ENCODE data around the gene ERBB4. TPM values are rescaled to one million over a fixed set of nuclear protein-coding genes. Genes with fewer than 3 reads are reported as not detected.
"Not testable (repeated sequence)": the region's sequence is repeated elsewhere in the genome, so short reads cannot be mapped to it uniquely, and the experiment has no call there.

Gene ERBB4
- polyA plus RNA-seq, 1 donor, result 0.37 TPM

DNA sequence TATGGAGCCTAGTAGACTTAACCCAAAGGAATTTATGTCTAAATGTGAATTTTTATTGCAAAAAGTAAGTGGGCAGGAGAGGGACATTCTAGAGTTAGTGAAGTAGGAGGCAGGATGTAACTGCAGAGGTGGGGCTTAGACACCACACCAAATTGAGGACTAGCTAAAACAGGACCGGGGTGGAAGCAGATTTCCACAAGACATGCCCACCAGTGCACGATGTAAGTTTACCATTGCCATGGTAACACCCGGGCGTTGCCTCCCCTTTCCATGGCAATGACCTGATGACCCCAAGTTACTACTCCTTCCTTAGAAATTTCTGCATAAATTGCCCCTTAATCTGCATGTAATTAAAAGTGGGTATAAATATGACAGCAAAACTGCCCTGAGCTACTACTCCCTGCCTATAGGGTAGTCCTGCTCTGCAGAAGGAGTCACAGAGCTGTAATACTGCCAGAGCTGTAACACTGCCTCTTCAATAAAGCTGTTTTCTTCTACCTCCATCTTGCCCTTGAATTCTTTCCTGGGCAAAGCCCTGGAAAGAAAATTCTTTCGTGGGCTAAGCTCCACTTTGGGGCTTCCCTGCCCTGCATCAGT lies 509.7 kb downstream of the ERBB4 start:
- no CpG with 5 or more reads among the region's 5 CpGs for WGBS (ENCODE audit: insufficient coverage, low lambda C conversion rate)
- no peaks in the 10 kb centered on the region for H3K36me3 ChIP-seq (ENCODE audit: control insufficient read depth, insufficient read depth, low read length)
- no peaks in the 10 kb centered on the region for H3K4me1 ChIP-seq (ENCODE audit: control insufficient read depth, insufficient read depth, low read length)
- H3K27me3 ChIP-seq (ENCODE audit: control insufficient read depth, insufficient read depth, low read length), result no peaks in the 10 kb centered on the region
- H3K9me3 ChIP-seq (ENCODE audit: control insufficient read depth, low read depth, low read length), result no peaks in the 10 kb centered on the region
- no peak overlapping the region for H3K27ac ChIP-seq (ENCODE audit: low read length)
- no peak for DNase-seq
- no peak overlapping the region for H3K4me3 ChIP-seq (ENCODE audit: low read length)

DNA sequence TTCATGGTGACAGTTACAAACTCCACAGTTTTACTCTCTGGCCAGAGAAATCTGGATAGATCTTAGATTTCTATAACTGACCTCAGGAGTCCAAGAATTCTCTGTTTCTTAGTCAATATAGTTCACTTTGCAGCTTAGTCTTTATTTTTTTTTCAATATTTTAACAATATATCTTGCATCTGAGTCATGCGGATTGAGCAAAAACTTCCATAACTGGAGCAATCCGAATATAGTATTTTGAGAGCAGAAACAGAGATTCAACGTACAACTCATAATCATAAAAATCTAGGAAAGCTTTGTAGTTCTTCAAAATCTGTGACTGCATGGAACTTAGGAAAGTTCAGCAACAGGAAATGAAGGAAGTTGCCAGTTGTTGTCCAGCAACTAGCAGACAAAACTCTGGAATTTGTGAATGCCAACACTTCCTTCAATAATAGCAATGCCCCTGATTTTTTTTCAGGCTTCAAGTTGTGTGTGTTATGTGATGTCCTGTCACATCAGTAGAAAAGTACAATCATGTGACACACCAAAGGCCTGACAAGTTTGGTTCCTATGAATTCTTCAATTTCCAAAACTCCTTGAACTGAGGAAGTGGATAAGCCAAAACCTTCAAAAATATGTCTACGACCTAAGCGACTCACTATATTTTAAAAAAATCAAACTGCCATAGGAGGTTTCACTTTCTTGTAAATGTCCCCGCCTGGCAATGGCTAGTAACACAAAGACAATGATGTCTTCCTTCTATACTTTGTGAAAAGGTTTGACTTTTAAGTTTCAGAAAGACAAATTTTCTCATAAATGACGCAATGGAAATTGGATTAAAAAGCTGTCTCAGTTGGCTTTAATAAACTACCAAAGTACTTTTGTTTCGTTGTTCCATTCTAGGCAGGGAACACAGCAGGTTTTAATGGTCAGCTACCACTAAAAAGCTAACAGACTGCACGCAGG lies 510.6 kb downstream of the ERBB4 start:
- DNase-seq, result no peak
- Histone ChIP-seq H3K27ac (ENCODE audit: low read length) (no peak overlapping the region), H3K27me3 (ENCODE audit: control insufficient read depth, insufficient read depth, low read length) (no peaks in the 10 kb centered on the region), H3K9me3 (ENCODE audit: control insufficient read depth, low read depth, low read length) (no peaks in the 10 kb centered on the region), H3K4me1 (ENCODE audit: control insufficient read depth, insufficient read depth, low read length) (no peaks in the 10 kb centered on the region), H3K4me3 (ENCODE audit: low read length) (no peak overlapping the region), H3K36me3 (ENCODE audit: control insufficient read depth, insufficient read depth, low read length) (no peaks in the 10 kb centered on the region)
- 83% methylated on average over 4 of the region's 9 CpGs for WGBS (ENCODE audit: insufficient coverage, low lambda C conversion rate)

DNA sequence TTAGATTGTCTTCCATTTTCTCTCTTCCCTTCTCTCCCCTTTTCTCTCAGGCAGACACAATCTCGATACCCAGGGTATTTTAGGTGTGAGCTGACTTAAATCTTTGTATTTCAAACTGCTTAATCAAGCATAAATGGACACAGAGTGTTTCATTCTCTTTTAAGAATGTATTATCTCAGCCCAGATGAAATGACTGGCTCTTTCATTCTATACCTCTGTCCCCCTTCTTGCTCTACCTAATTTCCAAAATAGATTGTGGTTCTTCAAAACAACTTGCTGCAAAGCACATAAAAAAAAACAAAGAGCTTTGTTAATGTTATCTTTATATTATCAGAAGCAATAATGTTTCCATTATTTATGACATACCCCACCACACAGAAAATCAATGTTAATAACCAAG lies 514.6 kb downstream of the ERBB4 start:
- 83% methylated on average over 1 of the region's 1 CpG for WGBS (ENCODE audit: insufficient coverage, low lambda C conversion rate)

DNA sequence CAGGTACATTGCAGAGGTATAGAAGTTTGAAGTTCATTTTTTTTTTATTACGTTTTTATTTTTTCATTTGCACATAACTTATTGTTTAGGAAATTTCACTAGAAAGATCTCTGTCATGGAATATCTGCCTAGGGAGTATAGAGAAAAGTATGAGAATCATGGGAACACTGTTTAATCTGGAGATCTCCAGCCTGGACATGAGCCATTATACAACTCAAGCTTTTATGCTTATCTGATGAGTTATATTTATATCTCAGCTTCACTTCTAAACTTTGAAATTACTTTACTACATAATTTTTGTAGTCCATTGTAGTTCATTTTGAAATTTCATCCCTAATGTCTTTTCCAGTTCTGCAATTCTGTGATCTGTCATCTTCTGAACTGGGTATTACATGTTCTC lies 515.6 kb downstream of the ERBB4 start:
- WGBS (ENCODE audit: insufficient coverage, low lambda C conversion rate), result no CpG with 5 or more reads among the region's 1 CpG
- Histone ChIP-seq H3K4me3 (ENCODE audit: low read length) (no peak overlapping the region), H3K27ac (ENCODE audit: low read length) (no peak overlapping the region), H3K9me3 (ENCODE audit: control insufficient read depth, low read depth, low read length) (no peaks in the 10 kb centered on the region), H3K4me1 (ENCODE audit: control insufficient read depth, insufficient read depth, low read length) (no peaks in the 10 kb centered on the region), H3K27me3 (ENCODE audit: control insufficient read depth, insufficient read depth, low read length) (no peaks in the 10 kb centered on the region), H3K36me3 (ENCODE audit: control insufficient read depth, insufficient read depth, low read length) (no peaks in the 10 kb centered on the region)
- DNase-seq, result no peak

More for the DNA sequence above, 514.6 kb downstream of the ERBB4 start:
- Histone ChIP-seq H3K36me3 (ENCODE audit: control insufficient read depth, insufficient read depth, low read length) (no peaks in the 10 kb centered on the region), H3K4me1 (ENCODE audit: control insufficient read depth, insufficient read depth, low read length) (no peaks in the 10 kb centered on the region), H3K27ac (ENCODE audit: low read length) (no peak overlapping the region), H3K27me3 (ENCODE audit: control insufficient read depth, insufficient read depth, low read length) (no peaks in the 10 kb centered on the region), H3K4me3 (ENCODE audit: low read length) (no peak overlapping the region), H3K9me3 (ENCODE audit: control insufficient read depth, low read depth, low read length) (no peaks in the 10 kb centered on the region)
- DNase-seq, result no peak

DNA sequence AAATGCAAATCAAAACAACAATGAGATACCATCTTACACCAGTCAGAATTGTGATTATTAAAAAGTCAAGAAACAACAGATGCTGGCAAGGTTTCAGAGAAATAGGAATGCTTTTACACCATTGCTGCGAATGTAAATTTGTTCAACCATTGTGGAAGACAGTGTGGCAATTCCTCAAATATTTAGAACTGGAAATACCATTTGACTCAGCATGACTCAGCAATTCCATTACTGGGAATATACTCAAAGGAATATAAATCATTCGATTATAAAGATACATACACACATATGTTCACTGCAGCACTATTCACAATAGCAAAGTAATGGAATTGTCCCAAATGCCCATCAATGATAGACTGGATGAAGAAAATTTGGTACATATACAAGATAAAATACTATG lies 516.7 kb downstream of the ERBB4 start:
- no peak overlapping the region for H3K4me3 ChIP-seq (ENCODE audit: low read length)
- no peaks in the 10 kb centered on the region for H3K4me1 ChIP-seq (ENCODE audit: control insufficient read depth, insufficient read depth, low read length)
- no peak overlapping the region for H3K27ac ChIP-seq (ENCODE audit: low read length)
- DNase-seq, result no peak
- H3K9me3 ChIP-seq (ENCODE audit: control insufficient read depth, low read depth, low read length), result no peaks in the 10 kb centered on the region
- no peaks in the 10 kb centered on the region for H3K36me3 ChIP-seq (ENCODE audit: control insufficient read depth, insufficient read depth, low read length)
- 83% methylated on average over 1 of the region's 2 CpGs for WGBS (ENCODE audit: insufficient coverage, low lambda C conversion rate)
- no peaks in the 10 kb centered on the region for H3K27me3 ChIP-seq (ENCODE audit: control insufficient read depth, insufficient read depth, low read length)

DNA sequence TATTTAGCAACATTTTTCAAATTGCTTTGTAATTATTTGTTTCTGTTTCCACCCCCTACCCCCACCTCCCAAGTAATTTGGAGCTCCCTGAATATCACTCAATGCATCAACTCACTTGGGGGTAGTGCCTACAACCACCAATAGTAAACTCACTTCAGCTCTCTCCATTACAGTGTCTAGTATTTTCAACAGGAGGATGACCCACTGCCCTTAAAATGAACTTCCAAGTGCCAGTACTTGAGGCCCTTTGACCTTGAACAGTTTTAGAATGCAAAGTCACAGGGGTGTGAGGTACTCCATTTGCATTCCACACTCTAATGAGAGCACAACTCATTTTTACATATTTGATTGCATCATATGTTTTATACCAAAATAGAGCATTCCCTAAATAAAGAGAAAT lies 523.0 kb downstream of the ERBB4 start:
- H3K27ac ChIP-seq (ENCODE audit: low read length), result no peak overlapping the region
- no peaks in the 10 kb centered on the region for H3K27me3 ChIP-seq (ENCODE audit: control insufficient read depth, insufficient read depth, low read length)
- no peaks in the 10 kb centered on the region for H3K36me3 ChIP-seq (ENCODE audit: control insufficient read depth, insufficient read depth, low read length)
- no peaks in the 10 kb centered on the region for H3K4me1 ChIP-seq (ENCODE audit: control insufficient read depth, insufficient read depth, low read length)
- no peak for DNase-seq
- peaks cover 3% of the 10 kb centered on the region for H3K9me3 ChIP-seq (ENCODE audit: control insufficient read depth, low read depth, low read length)
- H3K4me3 ChIP-seq (ENCODE audit: low read length), result no peak overlapping the region

DNA sequence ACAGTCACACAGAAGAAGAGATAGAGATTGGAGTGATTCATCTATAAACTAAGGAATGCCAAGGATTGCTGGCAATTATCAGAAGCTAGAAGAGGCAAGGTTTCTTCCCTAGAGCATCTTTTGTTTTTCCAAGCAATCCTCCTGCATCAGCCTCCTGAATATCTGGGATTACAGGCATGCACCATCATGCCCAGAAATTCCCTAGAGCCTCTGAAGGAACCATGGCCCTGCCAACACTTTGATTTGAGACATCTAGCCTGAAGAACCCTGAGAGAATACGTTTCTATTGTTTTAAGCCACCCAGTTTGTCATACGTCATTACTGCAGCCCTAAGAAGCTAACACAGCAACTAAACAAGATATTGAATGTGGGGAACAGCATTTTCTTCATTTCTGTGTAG lies 525.0 kb downstream of the ERBB4 start:
- WGBS (ENCODE audit: insufficient coverage, low lambda C conversion rate), result no CpG with 5 or more reads among the region's 2 CpGs

DNA sequence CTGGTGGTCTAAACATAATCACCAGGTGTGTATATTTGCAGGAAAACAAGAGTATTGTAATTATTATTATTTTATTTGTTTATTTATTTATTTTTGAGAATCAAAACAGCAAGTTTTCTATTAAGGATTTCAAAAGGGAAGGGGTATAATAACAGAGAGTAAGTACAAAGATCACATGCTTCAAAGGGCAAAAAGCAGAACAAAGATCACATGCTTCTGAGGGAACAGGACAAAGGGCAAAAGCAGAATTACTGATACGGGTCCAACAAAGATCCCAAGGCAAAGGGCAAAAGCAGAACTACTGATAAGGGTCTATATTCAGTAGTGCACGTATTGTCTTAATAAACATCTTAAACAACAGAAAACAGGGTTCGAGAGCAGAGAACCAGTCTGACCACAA lies 528.3 kb downstream of the ERBB4 start:
- not testable (repeated sequence) for H3K4me3 ChIP-seq (ENCODE audit: low read length); H3K27ac ChIP-seq (ENCODE audit: low read length); H3K27me3 ChIP-seq (ENCODE audit: control insufficient read depth, insufficient read depth, low read length); H3K36me3 ChIP-seq (ENCODE audit: control insufficient read depth, insufficient read depth, low read length); DNase-seq; H3K9me3 ChIP-seq (ENCODE audit: control insufficient read depth, low read depth, low read length); H3K4me1 ChIP-seq (ENCODE audit: control insufficient read depth, insufficient read depth, low read length)
- WGBS (ENCODE audit: insufficient coverage, low lambda C conversion rate), result no CpG with 5 or more reads among the region's 3 CpGs

More for the DNA sequence above, 525.0 kb downstream of the ERBB4 start:
- DNase-seq, result no peak
- Histone ChIP-seq H3K9me3 (ENCODE audit: control insufficient read depth, low read depth, low read length) (peaks cover 6% of the 10 kb centered on the region), H3K4me3 (ENCODE audit: low read length) (no peak overlapping the region), H3K27ac (ENCODE audit: low read length) (no peak overlapping the region), H3K36me3 (ENCODE audit: control insufficient read depth, insufficient read depth, low read length) (no peaks in the 10 kb centered on the region), H3K4me1 (ENCODE audit: control insufficient read depth, insufficient read depth, low read length) (no peaks in the 10 kb centered on the region), H3K27me3 (ENCODE audit: control insufficient read depth, insufficient read depth, low read length) (no peaks in the 10 kb centered on the region)

DNA sequence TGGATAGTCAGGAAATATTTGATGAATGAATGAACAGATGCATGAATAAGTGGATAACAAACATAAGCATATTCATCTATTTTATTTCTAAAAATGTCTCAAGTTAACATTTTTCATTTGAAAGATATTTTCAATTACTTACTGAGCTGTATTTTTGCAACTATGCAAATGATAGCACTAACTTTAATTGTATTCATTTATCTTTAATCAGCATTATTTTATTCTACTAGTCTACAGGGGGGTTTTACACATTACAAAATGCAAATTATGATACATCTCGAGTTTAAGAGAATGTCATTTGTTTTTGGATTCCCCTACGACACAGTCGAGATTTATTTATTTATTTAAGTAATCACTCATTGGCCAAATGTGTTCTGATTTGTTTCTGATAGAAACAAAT lies 530.6 kb downstream of the ERBB4 start:
- Histone ChIP-seq H3K27ac (ENCODE audit: low read length) (no peak overlapping the region), H3K4me3 (ENCODE audit: low read length) (no peak overlapping the region), H3K9me3 (ENCODE audit: control insufficient read depth, low read depth, low read length) (peaks cover 6% of the 10 kb centered on the region), H3K27me3 (ENCODE audit: control insufficient read depth, insufficient read depth, low read length) (no peaks in the 10 kb centered on the region), H3K36me3 (ENCODE audit: control insufficient read depth, insufficient read depth, low read length) (no peaks in the 10 kb centered on the region), H3K4me1 (ENCODE audit: control insufficient read depth, insufficient read depth, low read length) (no peaks in the 10 kb centered on the region)
- 92% methylated on average over 2 of the region's 3 CpGs for WGBS (ENCODE audit: insufficient coverage, low lambda C conversion rate)
- DNase-seq, result no peak

DNA sequence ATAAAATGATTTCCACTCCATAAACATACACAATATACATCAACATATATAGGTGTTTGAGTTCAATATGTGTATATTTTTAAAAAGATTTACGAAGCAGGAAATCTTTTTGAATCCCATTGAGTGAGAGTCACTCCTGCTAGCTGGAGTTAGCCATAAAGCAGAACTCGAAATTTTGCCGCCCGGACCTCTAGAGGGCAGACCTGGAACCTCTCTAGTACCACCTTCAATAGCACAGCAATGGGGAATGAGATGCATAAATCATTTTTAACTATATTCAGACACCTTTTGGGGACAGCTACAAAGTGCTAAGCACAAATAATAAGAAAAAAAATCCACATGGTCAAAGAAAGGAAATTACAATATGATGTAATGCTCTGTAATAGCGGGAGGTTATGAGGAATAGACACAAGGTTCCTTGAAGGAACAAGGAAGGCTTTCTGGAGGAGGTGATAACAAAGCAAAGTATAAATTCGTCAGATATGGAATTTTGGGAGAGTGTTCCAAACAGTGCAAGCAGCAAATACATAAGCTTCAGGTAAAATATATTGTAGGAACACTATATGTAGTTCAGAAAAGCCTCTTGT lies 533.4 kb downstream of the ERBB4 start:
- Histone ChIP-seq H3K27ac (ENCODE audit: low read length) (no peak overlapping the region), H3K27me3 (ENCODE audit: control insufficient read depth, insufficient read depth, low read length) (no peaks in the 10 kb centered on the region), H3K4me3 (ENCODE audit: low read length) (no peak overlapping the region), H3K9me3 (ENCODE audit: control insufficient read depth, low read depth, low read length) (peaks cover 3% of the 10 kb centered on the region), H3K36me3 (ENCODE audit: control insufficient read depth, insufficient read depth, low read length) (no peaks in the 10 kb centered on the region), H3K4me1 (ENCODE audit: control insufficient read depth, insufficient read depth, low read length) (no peaks in the 10 kb centered on the region)
- WGBS (ENCODE audit: insufficient coverage, low lambda C conversion rate), result 45% methylated on average over 3 of the region's 6 CpGs
- DNase-seq, result peak; percentile 21 to 24

Data from large intestine (tissue), 3 donors.